ENCODE results near the gene CACNA2D4.

CACNA2D4 gene

GRCh38 chr12:1870998-1871917 lies 47.2 kb downstream of the CACNA2D4 start:
- DNase-seq = no peak

DNA sequence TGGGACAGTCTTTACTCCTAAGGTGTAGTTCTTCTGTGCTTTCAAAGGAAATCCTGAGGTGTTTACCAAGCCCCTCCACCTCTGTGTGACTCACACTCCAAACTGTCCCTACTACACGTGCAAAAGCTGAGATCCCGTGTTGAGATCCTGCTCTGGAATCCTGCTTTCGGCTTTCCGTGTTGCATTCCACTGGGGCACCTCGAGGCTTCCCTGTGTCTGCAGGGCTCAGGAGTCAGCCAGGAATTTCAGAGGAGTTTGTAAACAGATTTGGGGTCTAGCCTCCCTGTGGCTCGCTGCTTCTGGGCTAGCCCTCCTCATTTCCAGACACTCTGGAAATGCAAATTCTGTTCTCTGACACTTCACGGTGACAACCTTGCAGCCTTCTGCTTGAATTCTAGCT lies 48.4 kb downstream of the CACNA2D4 start:
- DNase-seq = no peak

DNA sequence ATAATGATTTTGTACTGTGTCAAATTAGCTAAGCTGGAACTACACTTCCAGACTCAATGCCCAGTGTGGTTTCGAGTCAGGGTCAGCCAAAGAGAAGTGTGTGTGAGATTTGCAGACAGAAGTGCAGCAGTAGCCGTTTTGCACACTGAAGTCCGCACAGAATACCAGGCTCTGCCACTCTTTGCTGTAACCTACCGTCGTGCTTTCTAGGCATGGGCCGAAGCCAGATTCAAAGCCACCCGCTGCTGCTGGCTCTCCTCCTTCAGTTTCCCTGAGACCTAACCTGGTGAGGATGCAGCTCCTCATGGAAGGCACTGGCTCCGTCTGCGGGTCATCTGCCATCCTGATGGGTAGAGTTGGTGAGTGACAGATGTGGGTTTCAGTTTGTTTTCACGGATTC lies 49.3 kb downstream of the CACNA2D4 start:
- DNase-seq = no peak

- DNase-seq = no peak
Observed at GRCh38 chr12:1865284-1865866, 53.1 kb downstream of the CACNA2D4 start.

DNA sequence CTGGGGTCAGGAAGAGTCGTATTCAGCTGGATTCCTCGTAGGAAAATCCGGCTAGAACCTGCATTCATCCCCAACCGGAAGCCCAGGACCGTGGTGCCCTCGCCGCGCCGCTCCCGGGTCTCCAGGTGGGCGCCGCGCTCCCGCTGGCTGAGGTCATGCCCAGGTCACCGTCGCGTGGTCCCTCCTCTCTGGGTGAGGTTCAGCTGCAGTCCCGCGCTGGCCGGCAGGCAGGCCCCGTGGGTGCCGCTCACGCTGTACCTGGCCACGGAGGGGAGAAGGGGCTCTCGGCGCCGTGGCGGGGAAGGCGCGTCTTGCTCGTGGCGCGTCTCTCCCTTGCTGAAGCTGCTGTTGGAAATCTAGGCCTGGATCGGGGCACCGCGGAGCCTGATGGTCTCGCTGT lies 53.6 kb downstream of the CACNA2D4 start:
- DNase-seq = no peak

DNA sequence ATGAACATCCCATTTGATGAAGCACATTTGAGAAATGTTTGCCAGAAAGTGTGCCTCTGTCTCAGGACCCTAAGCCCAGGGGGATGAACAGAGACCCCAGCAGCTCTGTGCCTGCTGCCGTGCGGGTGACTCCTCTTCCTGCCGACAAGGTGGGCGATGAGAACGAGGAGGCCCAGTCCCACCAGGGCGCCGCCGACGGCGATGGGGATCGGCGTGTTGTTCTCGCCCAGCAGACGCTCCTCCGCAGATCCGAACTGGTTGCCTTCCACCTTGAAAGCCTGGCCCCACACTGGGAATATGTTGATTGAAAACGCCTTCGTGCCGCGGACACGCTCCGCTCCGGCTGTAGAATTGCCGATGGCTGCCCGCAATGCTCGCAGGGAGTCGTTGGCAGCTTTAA lies 54.0 kb downstream of the CACNA2D4 start:
- no peak for DNase-seq

- DNase-seq = no peak
Observed at GRCh38 chr12:1863823-1864222, 54.6 kb downstream of the CACNA2D4 start.

DNA sequence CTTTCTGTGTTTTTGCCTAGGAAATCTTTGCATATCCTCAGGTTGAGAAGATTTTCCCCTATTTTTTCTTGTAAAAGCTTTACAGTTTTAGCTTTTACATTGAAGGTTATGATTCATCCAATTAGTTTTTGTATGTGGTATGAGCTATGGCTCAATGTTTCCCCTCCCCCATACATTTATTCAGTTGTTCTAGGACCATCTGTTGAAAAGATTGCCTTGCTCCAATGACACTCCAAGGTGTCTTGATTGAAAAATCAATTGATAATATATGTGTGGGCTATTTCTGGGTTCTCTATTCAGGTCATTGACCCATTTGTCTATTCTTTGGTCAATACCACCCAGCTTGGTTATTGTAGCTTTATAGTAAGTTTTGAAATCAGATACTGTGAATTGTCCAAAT lies 55.5 kb downstream of the CACNA2D4 start:
- no peak for DNase-seq

- DNase-seq = no peak
Observed at GRCh38 chr12:1859643-1860042, 58.8 kb downstream of the CACNA2D4 start.

DNA sequence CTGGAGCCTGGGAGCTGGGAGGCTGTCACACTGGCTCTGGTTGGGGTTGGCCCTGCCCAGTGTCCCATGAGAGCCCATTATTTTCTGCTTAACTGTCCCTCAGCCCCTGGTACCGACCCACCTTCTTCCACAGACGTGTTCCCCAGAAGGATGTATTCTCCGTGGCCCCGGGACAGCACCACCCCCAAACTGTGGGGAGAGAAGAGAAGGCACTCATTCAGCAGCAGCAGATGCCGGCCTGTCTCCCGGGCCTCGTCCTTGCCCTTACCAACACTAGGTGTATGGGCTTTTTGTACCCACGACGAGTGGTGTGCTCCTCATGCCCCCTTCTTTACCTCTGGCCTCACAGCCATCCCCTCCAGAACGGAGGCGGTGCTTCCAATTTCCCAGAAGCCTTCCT lies 60.0 kb downstream of the CACNA2D4 start:
- DNase-seq = no peak

DNA sequence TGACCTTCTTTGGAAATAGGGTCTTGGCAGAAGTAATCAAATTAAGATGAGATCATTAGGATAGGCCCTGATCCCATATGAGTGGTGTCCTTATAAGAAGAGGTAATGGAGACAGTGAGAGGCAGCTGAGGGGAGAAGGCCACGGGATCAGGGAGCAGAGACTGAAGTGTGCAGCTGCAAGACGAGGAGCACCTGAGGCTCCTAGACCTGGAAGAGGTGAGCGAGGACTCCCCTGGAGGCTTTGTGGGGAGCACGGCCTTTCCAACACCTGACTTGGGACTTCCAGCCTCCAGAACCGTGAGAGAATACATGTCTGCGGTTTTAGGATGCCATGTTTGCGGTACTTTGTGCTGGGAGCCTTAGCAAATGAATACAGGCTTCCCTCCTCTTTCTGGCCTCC lies 60.6 kb downstream of the CACNA2D4 start:
- DNase-seq = no peak

GRCh38 chr12:1857086-1857485 lies 61.4 kb downstream of the CACNA2D4 start:
- DNase-seq = no peak

GRCh38 chr12:1855241-1855640 lies 63.2 kb downstream of the CACNA2D4 start:
- DNase-seq = no peak

DNA sequence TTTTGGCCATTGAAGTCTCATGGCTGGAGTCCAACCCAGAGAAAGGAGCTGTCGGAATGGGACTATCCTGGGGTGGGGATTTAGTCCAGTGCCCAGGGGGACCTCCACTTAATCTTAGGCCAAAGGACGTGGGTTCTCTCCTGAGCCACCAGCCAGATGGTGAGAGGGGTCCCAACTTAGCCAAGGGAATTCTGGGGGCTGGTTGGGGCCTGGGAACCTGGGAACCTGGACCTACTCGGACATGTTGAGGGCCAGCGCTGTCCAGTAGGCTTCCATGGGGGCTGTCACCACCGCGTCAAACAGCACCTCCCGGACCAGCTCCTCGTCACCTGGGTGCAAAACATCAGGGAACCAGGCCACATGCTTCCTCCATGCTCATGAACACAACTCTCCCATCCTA lies 64.7 kb downstream of the CACNA2D4 start:
- DNase-seq = no peak

DNA sequence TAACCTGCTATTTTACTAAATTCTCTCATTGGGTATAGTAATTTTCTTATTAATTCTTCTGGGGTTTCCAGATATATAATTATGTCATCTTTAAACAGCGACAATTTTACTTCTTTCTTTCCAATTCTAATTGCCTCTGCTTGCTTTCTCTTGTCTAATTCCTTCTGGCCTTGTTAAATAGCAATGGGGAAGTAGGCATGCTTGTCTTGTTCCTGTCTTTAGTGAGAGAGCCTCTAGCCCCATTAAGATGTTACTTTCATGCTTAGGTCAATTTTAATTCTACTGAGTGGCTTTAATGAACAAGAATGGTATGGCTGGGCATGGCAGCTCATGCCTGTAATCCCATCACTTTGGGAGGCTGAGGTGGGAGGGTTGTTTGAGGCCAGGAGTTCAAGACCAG lies 66.4 kb downstream of the CACNA2D4 start:
- DNase-seq = no peak

- no peak for DNase-seq
Observed at GRCh38 chr12:1851151-1851701, 67.2 kb downstream of the CACNA2D4 start.

GRCh38 chr12:1848745-1849144 lies 69.7 kb downstream of the CACNA2D4 start:
- DNase-seq = no peak

DNA sequence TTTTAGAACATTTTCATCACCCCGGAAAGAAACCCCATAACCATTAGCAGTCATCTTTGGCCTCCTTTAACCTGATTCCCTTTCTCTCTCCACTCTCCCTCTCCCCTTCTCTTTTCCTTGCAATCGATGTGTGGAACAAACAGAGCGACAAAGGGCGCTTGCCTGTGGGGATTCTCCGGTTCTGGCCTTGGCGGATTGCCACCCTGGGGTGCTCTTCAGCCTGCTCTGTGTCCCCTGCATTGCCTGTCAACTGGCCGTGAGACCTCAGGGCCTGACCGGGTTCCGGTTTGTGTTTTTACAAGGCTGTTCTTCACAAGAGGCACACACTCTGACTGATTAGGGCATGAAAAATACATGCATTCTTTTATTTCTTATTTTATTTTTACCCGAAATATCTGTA lies 70.3 kb downstream of the CACNA2D4 start:
- DNase-seq = no peak

DNA sequence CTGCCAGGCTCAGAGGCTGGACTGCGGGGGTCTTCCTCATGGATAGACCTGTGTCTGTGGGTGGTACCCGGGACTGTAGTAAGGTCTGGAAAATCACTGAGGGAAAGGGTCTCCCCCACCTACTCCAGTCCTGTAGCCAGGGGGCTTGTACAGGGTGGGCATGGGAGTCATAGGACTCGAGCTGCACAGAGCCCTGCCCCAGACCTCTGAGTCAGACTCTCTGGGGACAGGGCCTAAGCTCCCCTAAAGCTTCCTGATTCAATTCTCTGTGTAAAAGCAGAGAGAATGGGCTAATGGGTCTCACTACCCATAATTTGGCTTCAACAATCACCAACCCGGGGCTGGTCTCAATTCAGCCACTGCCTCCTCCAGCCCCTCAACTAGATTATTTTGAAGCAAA lies 71.0 kb downstream of the CACNA2D4 start:
- no peak for DNase-seq

GRCh38 chr12:1846421-1847405 lies 71.7 kb downstream of the CACNA2D4 start:
- DNase-seq = no peak

- no peak for DNase-seq
Observed at GRCh38 chr12:1845886-1846285, 72.6 kb downstream of the CACNA2D4 start.

DNA sequence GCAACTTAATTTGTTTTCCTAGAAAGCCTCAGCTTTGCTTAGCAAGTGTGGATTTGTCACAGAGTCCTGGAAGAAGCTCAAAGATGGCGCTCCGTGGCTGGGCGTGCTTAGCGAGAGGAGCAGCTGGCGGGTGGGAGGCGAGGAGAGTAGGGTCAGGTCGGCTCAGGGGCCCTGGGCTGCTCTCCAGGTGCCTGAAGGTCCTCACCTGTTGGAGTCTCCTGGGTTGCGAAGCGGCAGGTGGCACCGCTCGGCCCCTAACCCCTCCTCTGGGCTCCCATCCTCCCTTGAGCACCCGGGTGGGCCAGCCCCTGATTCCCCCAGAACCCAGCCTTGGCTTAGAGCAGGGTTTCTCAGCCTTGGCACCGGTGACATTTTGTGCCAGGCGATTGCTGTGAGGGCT lies 73.0 kb downstream of the CACNA2D4 start:
- DNase-seq = no peak
